NT2/D1 (cell line): ENCODE results near the gene CD59.
A peak's percentile ranks its signal among the peaks of the same experiment; 100 is the strongest.

Source experiments
- DNase-seq: peaks from one replicate; pipeline ENCODE4 v3.0.0-alpha.2; 2011; ENCODE audit warnings: low read depth, low spot score
- H3K27me3 ChIP-seq: 2 replicates; pipeline ENCODE4 v1.6.0; 2011; ENCODE audit warnings: mild to moderate bottlenecking; ENCODE audit not compliant: insufficient read length, insufficient read depth
- H3K36me3 ChIP-seq: 2 replicates; pipeline ENCODE4 v1.6.1; 2011; ENCODE audit warnings: mild to moderate bottlenecking, low read length, mixed read lengths; ENCODE audit not compliant: insufficient read depth, insufficient read length
- H3K4me1 ChIP-seq: 2 replicates; pipeline ENCODE4 v1.5.1; 2011; ENCODE audit not compliant: insufficient read depth, insufficient read length
- H3K4me3 ChIP-seq: 2 replicates; pipeline ENCODE4 v1.5.1; 2011; ENCODE audit warnings: low read depth; ENCODE audit not compliant: insufficient read length
- H3K9ac ChIP-seq: 2 replicates; pipeline ENCODE4 v1.6.0; 2011; ENCODE audit warnings: low read depth; ENCODE audit not compliant: insufficient read length
- H3K9me3 ChIP-seq: 2 replicates; pipeline ENCODE4 v1.5.1; 2011; ENCODE audit warnings: mild to moderate bottlenecking, low read length; ENCODE audit not compliant: insufficient read depth
- SUZ12 ChIP-seq: IDR thresholded peaks from 2 replicates; pipeline ENCODE4 v1.6.1; 2011; ENCODE audit not compliant: insufficient read length, insufficient read depth; ENCODE audit errors: extremely low read depth
- YY1 ChIP-seq: IDR thresholded peaks from 2 replicates; pipeline ENCODE4 v1.6.1; 2011; ENCODE audit not compliant: insufficient read length, insufficient read depth
- ZNF274 ChIP-seq: IDR thresholded peaks from 2 replicates; pipeline ENCODE4 v1.6.1; 2011; ENCODE audit warnings: mild to moderate bottlenecking, low read depth, low read length

Gene CD59

GRCh38 chr11:33774736-33775466, 38.7 kb upstream of the CD59 start:
- Histone ChIP-seq H3K9me3 (no peaks in the 10 kb centered on the region), H3K36me3 (no peaks in the 10 kb centered on the region), H3K9ac (peak overlapping the region; percentile 46), H3K4me3 (peak overlapping the region; percentile 60), H3K27me3 (peaks cover 43% of the 10 kb centered on the region), H3K4me1 (peaks cover 8% of the 10 kb centered on the region)
- TF ChIP-seq ZNF274 (no peak), SUZ12 (no peak), YY1 (no peak)
- DNase-seq: no peak

- H3K4me1 ChIP-seq: peaks cover 8% of the 10 kb centered on the region
- peak; percentile 70 for DNase-seq
- H3K36me3 ChIP-seq: no peaks in the 10 kb centered on the region
- peak; percentile 52 for TF ChIP-seq YY1
- TF ChIP-seq ZNF274: no peak
- no peak for TF ChIP-seq SUZ12
- H3K4me3 ChIP-seq: peak within 1 kb of the TSS; percentile 82
- H3K9me3 ChIP-seq: no peaks in the 10 kb centered on the region
- H3K27me3 ChIP-seq: peaks cover 43% of the 10 kb centered on the region
- peak within 1 kb of the TSS; percentile 81 for H3K9ac ChIP-seq
These were observed 37.9 kb upstream of the CD59 start, which contains the start of gene FBXO3 for GRCh38 chr11:33773987-33774735. Gene FBXO3 (minus strand): TSS chr11:33774520. CDS start chr11:33774497, 23 bp downstream.

- TF ChIP-seq SUZ12: no peak
- TF ChIP-seq YY1: no peak
- no peak for TF ChIP-seq ZNF274
- Histone ChIP-seq H3K27me3 (peaks cover 43% of the 10 kb centered on the region), H3K36me3 (no peaks in the 10 kb centered on the region), H3K4me3 (peak overlapping the region; percentile 82), H3K4me1 (peaks cover 7% of the 10 kb centered on the region), H3K9me3 (no peaks in the 10 kb centered on the region), H3K9ac (peak overlapping the region; percentile 81)
- DNase-seq: no peak
These were observed 37.3 kb upstream of the CD59 start for GRCh38 chr11:33773404-33773986.

GRCh38 chr11:33772870-33773269, 36.6 kb upstream of the CD59 start:
- Histone ChIP-seq H3K36me3 (no peaks in the 10 kb centered on the region), H3K27me3 (peaks cover 43% of the 10 kb centered on the region), H3K9me3 (no peaks in the 10 kb centered on the region), H3K4me3 (no peak overlapping the region), H3K4me1 (peaks cover 1% of the 10 kb centered on the region), H3K9ac (no peak overlapping the region)
- TF ChIP-seq ZNF274 (no peak), YY1 (no peak), SUZ12 (no peak)
- no peak for DNase-seq

- TF ChIP-seq SUZ12: no peak
- TF ChIP-seq YY1: no peak
- no peak for TF ChIP-seq ZNF274
- H3K4me3 ChIP-seq: no peak overlapping the region
- no peak for DNase-seq
These were observed 36.1 kb upstream of the CD59 start for GRCh38 chr11:33772300-33772699.

GRCh38 chr11:33770236-33770635, 34.0 kb upstream of the CD59 start:
- H3K9me3 ChIP-seq: no peaks in the 10 kb centered on the region
- no peaks in the 10 kb centered on the region for H3K36me3 ChIP-seq
- H3K9ac ChIP-seq: no peak overlapping the region
- TF ChIP-seq YY1 (no peak), ZNF274 (no peak), SUZ12 (no peak)
- DNase-seq: no peak
- H3K27me3 ChIP-seq: peaks cover 29% of the 10 kb centered on the region
- H3K4me1 ChIP-seq: no peaks in the 10 kb centered on the region
- H3K4me3 ChIP-seq: no peak overlapping the region

More at GRCh38 chr11:33772300-33772699, 36.1 kb upstream of the CD59 start:
- no peak overlapping the region for H3K9ac ChIP-seq
- no peaks in the 10 kb centered on the region for H3K9me3 ChIP-seq
- H3K36me3 ChIP-seq: no peaks in the 10 kb centered on the region
- peaks cover 43% of the 10 kb centered on the region for H3K27me3 ChIP-seq
- no peaks in the 10 kb centered on the region for H3K4me1 ChIP-seq

- no peak overlapping the region for H3K9ac ChIP-seq
- TF ChIP-seq YY1: no peak
- TF ChIP-seq ZNF274: no peak
- no peak for TF ChIP-seq SUZ12
- H3K4me3 ChIP-seq: no peak overlapping the region
- no peak for DNase-seq
- H3K9me3 ChIP-seq: no peaks in the 10 kb centered on the region
- peaks cover 1% of the 10 kb centered on the region for H3K36me3 ChIP-seq
- no peaks in the 10 kb centered on the region for H3K4me1 ChIP-seq
- peaks cover 22% of the 10 kb centered on the region for H3K27me3 ChIP-seq
These were observed 33.3 kb upstream of the CD59 start for GRCh38 chr11:33769542-33769941.
